IPS-18a (cell line): ENCODE results near the gene CDX2.

Experiments used
- H3K27ac ChIP-seq: one replicate; pipeline ENCODE4 v1.5.1; 2013; ENCODE audit warnings: low read length
- H3K27me3 ChIP-seq: one replicate; pipeline ENCODE4 v1.6.1; 2013; ENCODE audit warnings: mild to moderate bottlenecking, low read length; ENCODE audit not compliant: control insufficient read depth, insufficient read depth
- H3K36me3 ChIP-seq: one replicate; pipeline ENCODE4 v1.6.1; 2013; ENCODE audit warnings: low read depth, low read length; ENCODE audit not compliant: control insufficient read depth
- H3K4me1 ChIP-seq: one replicate; pipeline ENCODE4 v1.6.1; 2013; ENCODE audit warnings: low read depth, low read length; ENCODE audit not compliant: control insufficient read depth
- H3K4me3 ChIP-seq: one replicate; pipeline ENCODE4 v1.5.1; 2013; ENCODE audit warnings: low read length
- H3K9ac ChIP-seq: one replicate; pipeline ENCODE4 v1.6.1; 2013; ENCODE audit warnings: mild to moderate bottlenecking, low read length, moderate library complexity
- H3K9me3 ChIP-seq: one replicate; pipeline ENCODE4 v1.6.1; 2013; ENCODE audit warnings: low read depth, low read length; ENCODE audit not compliant: control insufficient read depth

CDX2 gene

DNA sequence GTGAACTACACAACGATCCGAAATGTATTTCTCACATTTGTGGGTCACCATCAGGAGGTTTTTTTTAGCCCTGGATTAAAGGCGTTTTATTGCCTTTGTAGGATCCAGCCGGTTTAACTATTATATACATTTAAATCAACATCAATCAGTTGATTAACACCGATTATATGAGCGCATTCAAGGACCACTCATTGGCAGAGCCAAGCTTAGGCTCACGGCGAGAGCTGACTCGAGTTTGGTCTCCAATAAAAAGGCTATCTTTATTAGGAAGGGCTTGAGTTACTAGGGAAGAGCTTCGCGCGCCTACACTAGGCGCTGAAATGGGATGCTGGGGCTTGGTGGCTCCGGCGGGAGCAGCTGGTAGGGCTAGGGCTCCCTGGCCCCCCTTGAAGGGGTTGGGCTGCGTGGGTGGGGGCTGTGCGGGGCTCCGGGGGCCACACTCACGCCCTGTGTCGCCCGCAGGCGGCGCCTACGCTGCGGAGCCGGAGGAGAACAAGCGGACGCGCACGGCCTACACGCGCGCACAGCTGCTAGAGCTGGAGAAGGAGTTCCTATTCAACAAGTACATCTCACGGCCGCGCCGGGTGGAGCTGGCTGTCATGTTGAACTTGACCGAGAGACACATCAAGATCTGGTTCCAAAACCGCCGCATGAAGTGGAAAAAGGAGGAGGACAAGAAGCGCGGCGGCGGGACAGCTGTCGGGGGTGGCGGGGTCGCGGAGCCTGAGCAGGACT is 45.2 kb downstream of the CDX2 start:
- no peak overlapping the region for H3K27ac ChIP-seq
- H3K4me1 ChIP-seq: peaks cover 4% of the 10 kb centered on the region
- H3K9me3 ChIP-seq: no peaks in the 10 kb centered on the region
- H3K4me3 ChIP-seq: no peak overlapping the region
- no peak overlapping the region for H3K9ac ChIP-seq
- no peaks in the 10 kb centered on the region for H3K36me3 ChIP-seq
- H3K27me3 ChIP-seq: peaks cover 100% of the 10 kb centered on the region

GRCh38 chr13:27922883-27923612 is 46.1 kb downstream of the CDX2 start:
- Histone ChIP-seq H3K27me3 (peaks cover 100% of the 10 kb centered on the region), H3K4me1 (peaks cover 4% of the 10 kb centered on the region), H3K9me3 (no peaks in the 10 kb centered on the region), H3K9ac (no peak overlapping the region), H3K27ac (no peak overlapping the region), H3K36me3 (no peaks in the 10 kb centered on the region), H3K4me3 (no peak overlapping the region)

DNA sequence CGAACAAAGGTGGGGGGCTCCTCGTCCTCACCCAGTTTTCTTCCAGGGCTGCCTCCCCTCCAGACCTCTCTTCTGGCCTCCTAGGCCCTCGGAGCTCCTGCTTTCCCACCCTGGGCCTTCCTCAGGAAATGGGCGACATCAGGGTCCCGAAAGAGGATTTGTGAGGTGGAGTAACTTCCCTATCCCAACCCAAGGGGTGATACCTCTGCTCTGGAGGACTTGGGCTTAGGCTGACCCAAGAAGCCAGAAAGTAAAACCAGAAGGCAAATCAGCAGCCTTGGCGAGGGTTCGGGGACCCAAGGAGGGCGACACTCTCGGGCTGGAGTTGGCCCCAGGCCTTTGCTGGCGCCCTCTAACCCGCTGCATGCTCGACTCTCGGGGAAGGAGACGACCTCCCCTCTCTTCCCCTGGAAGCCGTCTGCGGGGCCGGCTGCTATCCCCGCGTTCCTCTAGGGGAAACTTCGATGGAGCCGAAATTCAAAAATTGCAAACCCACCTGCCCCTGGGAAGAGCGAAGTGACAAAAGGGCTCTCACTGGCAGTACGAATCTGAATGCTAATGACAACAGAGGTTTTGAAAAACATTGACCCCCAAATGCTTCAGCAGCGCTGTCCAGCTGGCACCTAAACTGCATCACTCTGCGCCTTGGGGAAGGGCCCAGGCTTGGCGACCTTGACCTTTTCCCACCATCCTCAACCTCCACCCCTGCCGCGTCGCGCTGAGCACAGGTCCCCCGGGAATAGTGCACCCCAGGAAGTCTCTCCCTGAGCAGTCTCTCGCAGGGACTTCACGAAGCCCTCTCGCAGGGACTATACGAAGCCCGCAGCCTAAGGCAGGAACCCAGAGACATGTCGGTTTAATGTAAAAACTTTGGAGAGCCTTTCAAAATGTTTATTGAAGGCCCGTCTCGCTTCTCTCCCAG is 46.9 kb downstream of the CDX2 start:
- Histone ChIP-seq H3K4me3 (no peak overlapping the region), H3K36me3 (no peaks in the 10 kb centered on the region), H3K27ac (no peak overlapping the region), H3K4me1 (peaks cover 5% of the 10 kb centered on the region), H3K9ac (no peak overlapping the region), H3K9me3 (no peaks in the 10 kb centered on the region), H3K27me3 (peaks cover 100% of the 10 kb centered on the region)

DNA sequence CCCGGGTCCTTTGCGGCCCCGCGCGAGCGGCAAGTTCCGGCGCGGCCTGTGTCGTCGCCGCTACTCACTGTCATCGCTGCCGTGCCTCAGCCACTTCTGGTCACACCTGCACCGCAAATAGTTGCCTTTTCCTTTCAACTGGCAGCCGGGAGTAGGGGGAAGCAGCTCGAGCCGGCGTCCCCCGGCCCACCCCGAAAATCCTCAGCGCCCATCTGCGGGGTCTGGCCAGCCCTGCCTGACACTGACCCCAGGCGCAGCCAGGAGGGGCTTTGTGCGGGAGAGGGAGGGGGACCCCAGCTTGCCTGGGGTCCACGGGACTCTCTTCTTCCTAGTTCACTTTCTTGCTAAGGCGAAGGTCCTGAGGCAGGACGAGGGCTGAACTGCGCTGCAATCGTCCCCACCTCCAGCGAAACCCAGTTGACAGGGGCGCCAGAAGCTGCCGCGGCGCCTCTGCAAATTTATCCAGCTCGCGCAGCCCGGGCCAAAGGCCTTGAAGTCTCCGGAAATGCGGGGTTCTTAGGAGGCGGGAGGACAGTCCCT is 47.6 kb downstream of the CDX2 start:
- no peaks in the 10 kb centered on the region for H3K9me3 ChIP-seq
- H3K27ac ChIP-seq: no peak overlapping the region
- no peak overlapping the region for H3K9ac ChIP-seq
- no peak overlapping the region for H3K4me3 ChIP-seq
- peaks cover 100% of the 10 kb centered on the region for H3K27me3 ChIP-seq
- H3K4me1 ChIP-seq: peaks cover 8% of the 10 kb centered on the region
- no peaks in the 10 kb centered on the region for H3K36me3 ChIP-seq

GRCh38 chr13:27920677-27921420 is 48.3 kb downstream of the CDX2 start:
- no peak overlapping the region for H3K4me3 ChIP-seq
- peaks cover 100% of the 10 kb centered on the region for H3K27me3 ChIP-seq
- no peak overlapping the region for H3K9ac ChIP-seq
- no peaks in the 10 kb centered on the region for H3K36me3 ChIP-seq
- H3K27ac ChIP-seq: no peak overlapping the region
- H3K4me1 ChIP-seq: peaks cover 10% of the 10 kb centered on the region
- H3K9me3 ChIP-seq: no peaks in the 10 kb centered on the region

DNA sequence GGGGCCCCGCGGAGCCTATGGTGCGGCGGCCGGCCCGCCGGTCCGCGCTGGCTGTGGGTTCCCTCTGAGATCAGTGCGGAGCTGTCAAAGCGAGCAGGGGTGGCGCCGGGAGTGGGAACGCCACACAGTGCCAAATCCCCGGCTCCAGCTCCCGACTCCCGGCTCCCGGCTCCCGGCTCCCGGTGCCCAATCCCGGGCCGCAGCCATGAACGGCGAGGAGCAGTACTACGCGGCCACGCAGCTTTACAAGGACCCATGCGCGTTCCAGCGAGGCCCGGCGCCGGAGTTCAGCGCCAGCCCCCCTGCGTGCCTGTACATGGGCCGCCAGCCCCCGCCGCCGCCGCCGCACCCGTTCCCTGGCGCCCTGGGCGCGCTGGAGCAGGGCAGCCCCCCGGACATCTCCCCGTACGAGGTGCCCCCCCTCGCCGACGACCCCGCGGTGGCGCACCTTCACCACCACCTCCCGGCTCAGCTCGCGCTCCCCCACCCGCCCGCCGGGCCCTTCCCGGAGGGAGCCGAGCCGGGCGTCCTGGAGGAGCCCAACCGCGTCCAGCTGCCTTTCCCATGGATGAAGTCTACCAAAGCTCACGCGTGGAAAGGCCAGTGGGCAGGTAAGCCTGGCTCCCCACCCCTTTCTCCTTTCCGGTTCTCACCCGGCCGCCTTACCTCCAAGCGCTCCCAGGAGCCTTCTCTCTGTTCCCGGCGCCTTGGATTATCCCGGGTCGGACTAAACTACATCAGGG is 49.0 kb downstream of the CDX2 start, which contains the start of gene PDX1:
PDX1 (plus strand) TSS at position 67 of the 743 bp plus-strand sequence; CDS start at position 206, 139 bp downstream.
- Histone ChIP-seq H3K36me3 (no peaks in the 10 kb centered on the region), H3K27me3 (peaks cover 100% of the 10 kb centered on the region), H3K27ac (no peak within 1 kb of the TSS), H3K4me1 (peaks cover 14% of the 10 kb centered on the region), H3K4me3 (no peak within 1 kb of the TSS), H3K9ac (no peak within 1 kb of the TSS), H3K9me3 (no peaks in the 10 kb centered on the region)

DNA sequence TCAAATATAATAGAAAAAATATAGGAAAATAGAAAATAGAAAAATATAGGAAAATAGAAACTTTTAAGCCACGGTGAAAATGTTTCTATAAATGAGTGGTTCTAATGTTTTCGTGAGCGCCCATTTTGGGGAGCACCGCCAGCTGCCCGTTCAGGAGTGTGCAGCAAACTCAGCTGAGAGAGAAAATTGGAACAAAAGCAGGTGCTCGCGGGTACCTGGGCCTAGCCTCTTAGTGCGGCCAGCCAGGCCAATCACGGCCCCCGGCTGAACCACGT is 49.5 kb downstream of the CDX2 start:
- no peaks in the 10 kb centered on the region for H3K9me3 ChIP-seq
- H3K27ac ChIP-seq: no peak overlapping the region
- H3K27me3 ChIP-seq: peaks cover 100% of the 10 kb centered on the region
- H3K36me3 ChIP-seq: no peaks in the 10 kb centered on the region
- no peak overlapping the region for H3K4me3 ChIP-seq
- H3K4me1 ChIP-seq: peaks cover 14% of the 10 kb centered on the region
- H3K9ac ChIP-seq: no peak overlapping the region

DNA sequence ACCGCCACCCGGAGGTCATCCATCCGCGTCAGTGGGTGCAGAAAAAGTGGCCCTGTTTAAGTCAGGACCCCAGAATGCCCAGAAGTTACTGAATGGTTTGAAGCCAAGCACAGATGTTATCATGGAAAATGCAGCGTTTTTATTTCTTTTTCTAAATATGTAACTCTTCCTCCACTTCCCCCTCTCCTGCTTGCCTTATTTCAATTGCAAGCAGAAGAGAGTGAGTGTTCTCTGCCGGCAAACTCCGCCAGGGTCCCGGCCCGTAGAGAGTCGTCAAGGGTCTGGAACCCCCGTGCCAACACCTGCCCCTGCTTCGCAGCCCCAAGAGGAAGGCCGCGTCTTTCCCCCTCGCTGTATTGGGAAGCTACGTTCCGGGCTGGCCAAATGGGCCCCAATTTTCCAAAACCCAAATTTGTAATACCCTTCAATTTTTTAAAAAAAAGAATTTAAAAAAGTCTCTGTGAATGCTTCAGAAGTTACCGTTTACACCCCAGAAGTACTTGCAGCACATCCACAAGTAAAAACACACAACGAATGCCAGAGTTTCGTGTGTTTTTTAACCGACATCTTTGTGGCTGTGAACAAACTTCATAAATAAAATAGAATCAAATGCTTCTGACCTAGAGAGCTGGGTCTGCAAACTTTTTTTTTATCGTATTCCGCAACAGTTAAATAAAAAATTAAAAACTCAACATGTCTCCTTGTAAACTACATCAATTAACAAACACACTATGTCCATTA is 50.0 kb downstream of the CDX2 start:
- Histone ChIP-seq H3K9ac (no peak overlapping the region), H3K36me3 (no peaks in the 10 kb centered on the region), H3K9me3 (no peaks in the 10 kb centered on the region), H3K4me1 (peaks cover 14% of the 10 kb centered on the region), H3K4me3 (no peak overlapping the region), H3K27ac (no peak overlapping the region), H3K27me3 (peaks cover 100% of the 10 kb centered on the region)

- Histone ChIP-seq H3K27ac (no peak overlapping the region), H3K9ac (no peak overlapping the region)
Observed at GRCh38 chr13:27918041-27918917, 50.8 kb downstream of the CDX2 start.

More at GRCh38 chr13:27918041-27918917, 50.8 kb downstream of the CDX2 start:
- Histone ChIP-seq H3K36me3 (no peaks in the 10 kb centered on the region), H3K9me3 (no peaks in the 10 kb centered on the region), H3K4me3 (no peak overlapping the region), H3K27me3 (peaks cover 100% of the 10 kb centered on the region), H3K4me1 (peaks cover 14% of the 10 kb centered on the region)
